K562 (cell line): ENCODE data around the gene ZSCAN21. TPM values are rescaled to one million over a fixed set of nuclear protein-coding genes. Genes with fewer than 3 reads are reported as not detected.

Experiments
- DIDO1 ChIP-seq: fragments of 450-650 bp; IDR thresholded peaks from 2 replicates; pipeline ENCODE4 v1.6.1; 2016; ENCODE audit warnings: low read depth, missing biosample characterization, missing genetic modification characterization
- GATA2 ChIP-seq: sonication (generic); formaldehyde crosslinking; IDR thresholded peaks from 2 replicates; pipeline ENCODE4 v1.4.0; 2020; ENCODE audit warnings: mild to moderate bottlenecking, missing genetic modification reagents
- MTA3 ChIP-seq: fragments of 450-650 bp; formaldehyde crosslinking; IDR thresholded peaks from 2 replicates; pipeline ENCODE4 v1.6.1; 2017; ENCODE audit warnings: mild to moderate bottlenecking, borderline replicate concordance
- MTF1 ChIP-seq: fragments of 250-450 bp; sonication (Bioruptor Pico); IDR thresholded peaks from 2 replicates; pipeline ENCODE4 v1.9.0; 2021; ENCODE audit warnings: moderate library complexity, mild to moderate bottlenecking, inconsistent platforms, borderline replicate concordance
- NFE2 ChIP-seq: IDR thresholded peaks from 2 replicates; pipeline ENCODE4 v1.6.1; 2014; ENCODE audit warnings: antibody characterized with exemption, low read depth
- PATZ1 ChIP-seq: fragments of 250-450 bp; sonication (Bioruptor Pico); IDR thresholded peaks from 2 replicates; pipeline ENCODE4 v1.5.0; 2020; ENCODE audit warnings: mild to moderate bottlenecking, borderline replicate concordance
- RBBP5 ChIP-seq: fragments of 200-600 bp; sonication (generic); IDR thresholded peaks from 2 replicates; pipeline ENCODE4 v1.6.1; 2012; ENCODE audit warnings: borderline replicate concordance, mild to moderate bottlenecking, low read length, control low read depth, inconsistent platforms; ENCODE audit not compliant: insufficient read depth, poor library complexity, severe bottlenecking
- SAFB2 ChIP-seq: fragments of 200-400 bp; formaldehyde crosslinking; IDR thresholded peaks from 2 replicates; pipeline ENCODE4 v1.6.1; 2018; ENCODE audit warnings: borderline replicate concordance, low read length, low read depth, moderate library complexity; ENCODE audit not compliant: severe bottlenecking
- SMARCB1 ChIP-seq: IDR thresholded peaks from 2 replicates; pipeline ENCODE4 v1.6.1; 2011; ENCODE audit warnings: improper control_type of control experiment, low read depth; ENCODE audit not compliant: insufficient read length
- SMARCE1 ChIP-seq: fragments of 450-650 bp; IDR thresholded peaks from 2 replicates; pipeline ENCODE4 v1.7.1; 2016; ENCODE audit warnings: mild to moderate bottlenecking
- SRF ChIP-seq, 2 experiments: fragments of 250-450, 450-650 bp in 1 of 2; sonication (Bioruptor Pico) in 1 of 2; sonication (generic) in 1 of 2; formaldehyde crosslinking; IDR thresholded peaks; 2 replicates each; pipeline versions ENCODE4 v1.5.0 to v1.5.1; 2020 to 2022; ENCODE audit warnings: mild to moderate bottlenecking in 1 of 2, missing genetic modification reagents in 1 of 2
- VEZF1 ChIP-seq: fragments of 200-800 bp; sonication (Bioruptor generic); IDR thresholded peaks from 2 replicates; pipeline ENCODE4 v1.6.1; 2017; ENCODE audit warnings: missing genetic modification characterization, missing compliant biosample characterization
- polyA plus RNA-seq, 8 experiments: library from polyadenylated mRNA; depleted of rRNA in 4 of 8; stranded (reverse) in 5 of 8; unstranded in 3 of 8; fragments of >200 nt; fragmentation: Nextera tagmentation in 2 of 8; fragmentation: Illumina TruSeq in 1 of 8; extraction: Ambion mirVana in 2 of 8; extraction: Trizol in 1 of 8; gene quantifications; 2 replicates each; pipeline versions ENCODE4 v1.2.1 to v1.2.3, GENCODE V29; 2011 to 2014; ENCODE audit warnings: inconsistent platforms in 1 of 8, missing spikeins in 1 of 8
- total RNA-seq, 7 experiments: library from RNA; depleted of rRNA in 6 of 7; stranded (reverse); fragments of >200 nt in 6 of 7; fragmentation: Illumina TruSeq in 2 of 7; extraction: Trizol in 2 of 7; gene quantifications; 2 replicates each; pipeline versions ENCODE4 v1.2.1 to v1.2.3, GENCODE V29; 2011 to 2021; ENCODE audit warnings: low replicate concordance in 1 of 7
- TF ChIP-seq, protein P1 (sequence below): fragments of 150-350 bp; IDR thresholded peaks from 2 replicates; pipeline ENCODE4 v1.6.1; 2014; ENCODE audit warnings: low read depth, mild to moderate bottlenecking, low read length, borderline replicate concordance
- TF ChIP-seq, protein P2 (sequence below), 2 experiments: fragments of 450-650 bp in 1 of 2; sonication (generic) in 1 of 2; formaldehyde crosslinking; conservative IDR thresholded peaks; 2 replicates each; pipeline versions ENCODE4 v1.4.0 to v1.8.1; 2020 to 2022; ENCODE audit warnings: mild to moderate bottlenecking in 1 of 2, missing genetic modification reagents in 1 of 2
- TF ChIP-seq, protein P3 (sequence below): fragments of 450-650 bp; IDR thresholded peaks from 2 replicates; pipeline ENCODE4 v1.6.1; 2017; ENCODE audit warnings: antibody characterized with exemption

The ZSCAN21 gene
- total and polyA plus RNA-seq, 9 of the 15 experiments (the other 6 are each of a cell fraction or from before 2014, with no cell fraction given), result 5.9 to 15.5 (median 13.2) TPM

DNA sequence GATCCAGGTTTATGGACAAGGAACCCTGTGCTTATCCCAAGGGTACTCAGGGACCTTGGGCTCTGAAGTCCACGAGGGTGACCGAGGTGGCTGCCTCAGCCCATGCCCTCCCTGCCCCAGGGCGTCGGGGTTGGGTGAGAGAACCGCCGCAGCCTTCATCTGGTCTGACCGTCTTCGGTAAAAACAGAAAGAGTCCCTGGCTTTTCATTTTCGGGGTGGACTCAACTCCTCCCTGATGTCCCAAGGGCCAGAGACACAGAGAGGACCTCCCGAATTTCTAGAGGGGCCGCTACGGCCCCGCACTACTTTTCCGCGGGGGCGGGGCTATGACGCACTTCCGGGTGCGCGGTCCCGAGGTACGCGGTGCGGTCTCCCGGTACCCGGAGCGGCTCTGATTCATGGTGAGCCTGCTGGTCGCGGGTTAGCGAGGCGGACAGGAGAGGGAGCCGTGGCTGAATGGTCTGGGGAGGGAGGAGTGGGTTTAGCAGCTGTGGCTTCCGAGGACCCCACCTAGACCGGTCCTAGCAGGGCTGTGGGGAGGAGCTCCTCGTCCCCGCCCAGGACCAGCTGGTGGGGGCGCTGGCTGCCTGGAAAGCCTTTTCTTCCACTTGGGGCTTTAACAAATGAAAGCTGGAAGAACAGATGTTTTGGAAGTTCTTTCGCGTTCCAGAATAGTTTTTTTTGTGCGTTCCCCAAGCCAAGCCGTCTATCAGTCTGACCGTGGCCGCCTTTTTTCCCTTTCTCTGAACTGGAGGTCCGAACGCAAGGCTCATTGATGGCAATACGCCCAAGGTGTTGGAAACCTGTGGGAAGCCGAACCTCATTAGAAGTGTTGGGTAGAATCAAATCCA is at the start of gene ZSCAN21 (continued):
- TF ChIP-seq SAFB2, result no peak
- TF ChIP-seq, protein P1, sequence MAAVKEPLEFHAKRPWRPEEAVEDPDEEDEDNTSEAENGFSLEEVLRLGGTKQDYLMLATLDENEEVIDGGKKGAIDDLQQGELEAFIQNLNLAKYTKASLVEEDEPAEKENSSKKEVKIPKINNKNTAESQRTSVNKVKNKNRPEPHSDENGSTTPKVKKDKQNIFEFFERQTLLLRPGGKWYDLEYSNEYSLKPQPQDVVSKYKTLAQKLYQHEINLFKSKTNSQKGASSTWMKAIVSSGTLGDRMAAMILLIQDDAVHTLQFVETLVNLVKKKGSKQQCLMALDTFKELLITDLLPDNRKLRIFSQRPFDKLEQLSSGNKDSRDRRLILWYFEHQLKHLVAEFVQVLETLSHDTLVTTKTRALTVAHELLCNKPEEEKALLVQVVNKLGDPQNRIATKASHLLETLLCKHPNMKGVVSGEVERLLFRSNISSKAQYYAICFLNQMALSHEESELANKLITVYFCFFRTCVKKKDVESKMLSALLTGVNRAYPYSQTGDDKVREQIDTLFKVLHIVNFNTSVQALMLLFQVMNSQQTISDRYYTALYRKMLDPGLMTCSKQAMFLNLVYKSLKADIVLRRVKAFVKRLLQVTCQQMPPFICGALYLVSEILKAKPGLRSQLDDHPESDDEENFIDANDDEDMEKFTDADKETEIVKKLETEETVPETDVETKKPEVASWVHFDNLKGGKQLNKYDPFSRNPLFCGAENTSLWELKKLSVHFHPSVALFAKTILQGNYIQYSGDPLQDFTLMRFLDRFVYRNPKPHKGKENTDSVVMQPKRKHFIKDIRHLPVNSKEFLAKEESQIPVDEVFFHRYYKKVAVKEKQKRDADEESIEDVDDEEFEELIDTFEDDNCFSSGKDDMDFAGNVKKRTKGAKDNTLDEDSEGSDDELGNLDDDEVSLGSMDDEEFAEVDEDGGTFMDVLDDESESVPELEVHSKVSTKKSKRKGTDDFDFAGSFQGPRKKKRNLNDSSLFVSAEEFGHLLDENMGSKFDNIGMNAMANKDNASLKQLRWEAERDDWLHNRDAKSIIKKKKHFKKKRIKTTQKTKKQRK, result 0 out of 2 replicates have a peak, but pooled peaks have one; percentile 21
- peak; percentile 86 for TF ChIP-seq DIDO1
- no peak for TF ChIP-seq SMARCB1
- 0 out of 4 replicates have a peak, but pooled peaks of 1 of the 2 experiments have one; percentile 29 for TF ChIP-seq SRF (CRISPR knock-in tag; IDR thresholded peaks at IDR 0.05)
- no peak for TF ChIP-seq GATA2 (CRISPR knock-in tag)
- TF ChIP-seq RBBP5, result peak; percentile 95
- TF ChIP-seq, protein P2, sequence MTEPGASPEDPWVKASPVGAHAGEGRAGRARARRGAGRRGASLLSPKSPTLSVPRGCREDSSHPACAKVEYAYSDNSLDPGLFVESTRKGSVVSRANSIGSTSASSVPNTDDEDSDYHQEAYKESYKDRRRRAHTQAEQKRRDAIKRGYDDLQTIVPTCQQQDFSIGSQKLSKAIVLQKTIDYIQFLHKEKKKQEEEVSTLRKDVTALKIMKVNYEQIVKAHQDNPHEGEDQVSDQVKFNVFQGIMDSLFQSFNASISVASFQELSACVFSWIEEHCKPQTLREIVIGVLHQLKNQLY (CRISPR knock-in tag; conservative IDR thresholded peaks at IDR 0.05), result no peak
- TF ChIP-seq PATZ1, result peak; percentile 23; the same call in 1 of the 2 replicates
- TF ChIP-seq NFE2, result no peak
- no peak for TF ChIP-seq MTF1 (CRISPR knock-in tag)
- TF ChIP-seq MTA3, result peak; percentile 85; the same call in 1 of the 2 replicates
- TF ChIP-seq, protein P3, sequence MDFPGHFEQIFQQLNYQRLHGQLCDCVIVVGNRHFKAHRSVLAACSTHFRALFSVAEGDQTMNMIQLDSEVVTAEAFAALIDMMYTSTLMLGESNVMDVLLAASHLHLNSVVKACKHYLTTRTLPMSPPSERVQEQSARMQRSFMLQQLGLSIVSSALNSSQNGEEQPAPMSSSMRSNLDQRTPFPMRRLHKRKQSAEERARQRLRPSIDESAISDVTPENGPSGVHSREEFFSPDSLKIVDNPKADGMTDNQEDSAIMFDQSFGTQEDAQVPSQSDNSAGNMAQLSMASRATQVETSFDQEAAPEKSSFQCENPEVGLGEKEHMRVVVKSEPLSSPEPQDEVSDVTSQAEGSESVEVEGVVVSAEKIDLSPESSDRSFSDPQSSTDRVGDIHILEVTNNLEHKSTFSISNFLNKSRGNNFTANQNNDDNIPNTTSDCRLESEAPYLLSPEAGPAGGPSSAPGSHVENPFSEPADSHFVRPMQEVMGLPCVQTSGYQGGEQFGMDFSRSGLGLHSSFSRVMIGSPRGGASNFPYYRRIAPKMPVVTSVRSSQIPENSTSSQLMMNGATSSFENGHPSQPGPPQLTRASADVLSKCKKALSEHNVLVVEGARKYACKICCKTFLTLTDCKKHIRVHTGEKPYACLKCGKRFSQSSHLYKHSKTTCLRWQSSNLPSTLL, result no peak
- peak; percentile 78 for TF ChIP-seq VEZF1
- TF ChIP-seq SMARCE1, result peak; percentile 48; the same call in 1 of the 2 replicates
